ENCODE results near the gene RALGPS1.

- TF ChIP-seq CTCF (IDR thresholded peaks at IDR 0.05; ENCODE audit: poor library complexity) (no peak), EZH2 (IDR thresholded peaks at IDR 0.05; ENCODE audit: borderline replicate concordance) (no peak), EZH2phosphoT487 (IDR thresholded peaks at IDR 0.05; ENCODE audit: low read depth, severe bottlenecking, unreplicated experiment) (no peak)
Observed at GRCh38 chr9:127258606-127259471, 344.3 kb downstream of the RALGPS1 start.
